Measurements from ENCODE around the gene INPP4B. TPM values are rescaled to one million over a fixed set of nuclear protein-coding genes. Genes with fewer than 3 reads are reported as not detected.
A peak's percentile ranks its signal among the peaks of the same experiment; 100 is the strongest.

Gene INPP4B
- total RNA-seq, 2 experiments from 2014 or later, result 43.7 to 44.7 TPM

GRCh38 chr4:142413485-142413884 is 432.6 kb downstream of the INPP4B start:
- DNase-seq (no peak), ATAC-seq (no peak)
- ChIA-PET POLR2A (interaction anchor here (6.6 kb wide), 1 partner anchor 9 kb away, joined by 106 read pairs; no protein-coding TSS in a partner anchor), CTCF (interaction anchor here (0.7 to 2.1 kb wide), 5 partner anchors 14 to 60 kb away, joined by 3 to 7 read pairs (median 4); no protein-coding TSS in a partner anchor)
- H3K27ac Mint-ChIP-seq, result no peak overlapping the region
- no peak overlapping the region for H3K4me3 Mint-ChIP-seq
- H3K36me3 Mint-ChIP-seq (ENCODE audit: low read depth), result peaks cover 7% of the 10 kb centered on the region
- H3K4me1 Mint-ChIP-seq (ENCODE audit: low read depth), result peaks cover 54% of the 10 kb centered on the region
- no peaks in the 10 kb centered on the region for H3K9me3 Mint-ChIP-seq (ENCODE audit: insufficient read depth)
- no peaks in the 10 kb centered on the region for H3K27me3 Mint-ChIP-seq (ENCODE audit: low read depth)

GRCh38 chr4:142411993-142412392 is 434.1 kb downstream of the INPP4B start:
- DNase-seq (no peak), ATAC-seq (no peak)
- Mint-ChIP-seq H3K36me3 (ENCODE audit: low read depth) (peaks cover 6% of the 10 kb centered on the region), H3K4me3 (no peak overlapping the region), H3K27me3 (ENCODE audit: low read depth) (no peaks in the 10 kb centered on the region), H3K4me1 (ENCODE audit: low read depth) (peaks cover 57% of the 10 kb centered on the region), H3K27ac (no peak overlapping the region), H3K9me3 (ENCODE audit: insufficient read depth) (no peaks in the 10 kb centered on the region)
- POLR2A ChIA-PET, result no interaction called here
- CTCF ChIA-PET, result interaction anchor here (13.6 kb wide), 1 partner anchor 60 kb away, joined by 157 read pairs; no protein-coding TSS in a partner anchor

- Mint-ChIP-seq H3K4me3 (no peak overlapping the region), H3K36me3 (ENCODE audit: low read depth) (peaks cover 5% of the 10 kb centered on the region), H3K4me1 (ENCODE audit: low read depth) (peaks cover 54% of the 10 kb centered on the region), H3K27me3 (ENCODE audit: low read depth) (no peaks in the 10 kb centered on the region), H3K9me3 (ENCODE audit: insufficient read depth) (no peaks in the 10 kb centered on the region), H3K27ac (no peak overlapping the region)
- ATAC-seq (no peak), DNase-seq (no peak)
- ChIA-PET POLR2A (interaction anchor here (7.7 kb wide), 1 partner anchor 8 kb away, joined by 106 read pairs; no protein-coding TSS in a partner anchor), CTCF (interaction anchor here (0.8 to 13.6 kb wide), 6 partner anchors 8 to 56 kb away, joined by 3 to 157 read pairs (median 4); no protein-coding TSS in a partner anchor)
These were observed 438.1 kb downstream of the INPP4B start for GRCh38 chr4:142408003-142408441.

- ChIA-PET POLR2A (interaction anchor here (1.2 to 7.7 kb wide), 5 partner anchors 9 to 296 kb away, joined by 6 to 106 read pairs (median 8); no protein-coding TSS in a partner anchor), CTCF (interaction anchor here (0.7 to 13.6 kb wide), 10 partner anchors 9 to 164 kb away, joined by 3 to 157 read pairs (median 4); no protein-coding TSS in a partner anchor)
- H3K27me3 Mint-ChIP-seq (ENCODE audit: low read depth), result no peaks in the 10 kb centered on the region
- peak overlapping the region; percentile 97 for H3K27ac Mint-ChIP-seq
- H3K9me3 Mint-ChIP-seq (ENCODE audit: insufficient read depth), result no peaks in the 10 kb centered on the region
- H3K4me3 Mint-ChIP-seq, result peak overlapping the region; percentile 92
- H3K4me1 Mint-ChIP-seq (ENCODE audit: low read depth), result peaks cover 58% of the 10 kb centered on the region
- ATAC-seq, result no peak
- H3K36me3 Mint-ChIP-seq (ENCODE audit: low read depth), result peaks cover 9% of the 10 kb centered on the region
- DNase-seq, result no peak
These were observed 438.5 kb downstream of the INPP4B start for GRCh38 chr4:142407596-142407995.

GRCh38 chr4:142406917-142407501 is 439.1 kb downstream of the INPP4B start:
- Mint-ChIP-seq H3K4me3 (peak overlapping the region; percentile 92), H3K27ac (peak overlapping the region; percentile 97), H3K4me1 (ENCODE audit: low read depth) (peaks cover 64% of the 10 kb centered on the region), H3K27me3 (ENCODE audit: low read depth) (no peaks in the 10 kb centered on the region), H3K9me3 (ENCODE audit: insufficient read depth) (no peaks in the 10 kb centered on the region), H3K36me3 (ENCODE audit: low read depth) (peaks cover 15% of the 10 kb centered on the region)
- ATAC-seq (peak; percentile 38), DNase-seq (peak; percentile 52)
- ChIA-PET CTCF (interaction anchor here (0.7 to 13.6 kb wide), 15 partner anchors 8 to 280 kb away, joined by 3 to 157 read pairs (median 4); no protein-coding TSS in a partner anchor), POLR2A (interaction anchor here (1.1 to 7.7 kb wide), 6 partner anchors 9 to 297 kb away, joined by 4 to 106 read pairs (median 8); no protein-coding TSS in a partner anchor)

GRCh38 chr4:142406499-142406835 is 439.6 kb downstream of the INPP4B start:
- CTCF ChIA-PET, result interaction anchor here (1.1 to 13.6 kb wide), 13 partner anchors 8 to 280 kb away, joined by 3 to 157 read pairs (median 5); no protein-coding TSS in a partner anchor

GRCh38 chr4:142405695-142406498 is 440.2 kb downstream of the INPP4B start:
- H3K36me3 Mint-ChIP-seq (ENCODE audit: low read depth), result peaks cover 23% of the 10 kb centered on the region
- peak overlapping the region; percentile 92 for H3K4me3 Mint-ChIP-seq
- CTCF ChIA-PET, result interaction anchor here (0.9 to 13.6 kb wide), 13 partner anchors 8 to 279 kb away, joined by 3 to 157 read pairs (median 4); no protein-coding TSS in a partner anchor
- no peak for DNase-seq
- peak overlapping the region; percentile 97 for H3K27ac Mint-ChIP-seq
- H3K27me3 Mint-ChIP-seq (ENCODE audit: low read depth), result no peaks in the 10 kb centered on the region
- ATAC-seq, result peak; percentile 35
- peaks cover 67% of the 10 kb centered on the region for H3K4me1 Mint-ChIP-seq (ENCODE audit: low read depth)
- POLR2A ChIA-PET, result interaction anchor here (0.7 to 7.7 kb wide), 16 partner anchors 10 to 298 kb away, joined by 3 to 106 read pairs (median 4); no protein-coding TSS in a partner anchor
- H3K9me3 Mint-ChIP-seq (ENCODE audit: insufficient read depth), result no peaks in the 10 kb centered on the region

More at GRCh38 chr4:142406499-142406835, 439.6 kb downstream of the INPP4B start:
- POLR2A ChIA-PET, result interaction anchor here (1.1 to 7.7 kb wide), 6 partner anchors 10 to 297 kb away, joined by 4 to 106 read pairs (median 8); no protein-coding TSS in a partner anchor
- no peak for DNase-seq
- Mint-ChIP-seq H3K4me1 (ENCODE audit: low read depth) (peaks cover 67% of the 10 kb centered on the region), H3K36me3 (ENCODE audit: low read depth) (peaks cover 20% of the 10 kb centered on the region), H3K9me3 (ENCODE audit: insufficient read depth) (no peaks in the 10 kb centered on the region), H3K27ac (peak overlapping the region; percentile 97), H3K27me3 (ENCODE audit: low read depth) (no peaks in the 10 kb centered on the region), H3K4me3 (peak overlapping the region; percentile 92)
- no peak for ATAC-seq

- H3K9me3 Mint-ChIP-seq (ENCODE audit: insufficient read depth), result no peaks in the 10 kb centered on the region
- H3K4me1 Mint-ChIP-seq (ENCODE audit: low read depth), result peaks cover 70% of the 10 kb centered on the region
- ChIA-PET CTCF (interaction anchor here (0.6 to 13.6 kb wide), 7 partner anchors 12 to 387 kb away, joined by 3 to 157 read pairs (median 4); no protein-coding TSS in a partner anchor), POLR2A (interaction anchor here (0.5 to 7.7 kb wide), 15 partner anchors 9 to 298 kb away, joined by 3 to 106 read pairs (median 4); no protein-coding TSS in a partner anchor)
- H3K27me3 Mint-ChIP-seq (ENCODE audit: low read depth), result no peaks in the 10 kb centered on the region
- peaks cover 28% of the 10 kb centered on the region for H3K36me3 Mint-ChIP-seq (ENCODE audit: low read depth)
- DNase-seq (peak; percentile 74), ATAC-seq (peak; percentile 66)
- peak overlapping the region; percentile 97 for H3K27ac Mint-ChIP-seq
- H3K4me3 Mint-ChIP-seq, result peak overlapping the region; percentile 92
These were observed 440.9 kb downstream of the INPP4B start for GRCh38 chr4:142405021-142405694.

GRCh38 chr4:142404191-142404611 is 441.9 kb downstream of the INPP4B start:
- ATAC-seq, result peak; percentile 4
- H3K4me1 Mint-ChIP-seq (ENCODE audit: low read depth), result peaks cover 72% of the 10 kb centered on the region
- no peaks in the 10 kb centered on the region for H3K27me3 Mint-ChIP-seq (ENCODE audit: low read depth)
- peak overlapping the region; percentile 87 for H3K27ac Mint-ChIP-seq
- ChIA-PET CTCF (interaction anchor here (2.2 to 13.6 kb wide), 2 partner anchors 12 to 52 kb away, joined by 7 to 157 read pairs; no protein-coding TSS in a partner anchor), POLR2A (interaction anchor here (0.5 to 7.7 kb wide), 4 partner anchors 12 to 299 kb away, joined by 3 to 106 read pairs (median 4); no protein-coding TSS in a partner anchor)
- peak; percentile 46 for DNase-seq
- H3K9me3 Mint-ChIP-seq (ENCODE audit: insufficient read depth), result no peaks in the 10 kb centered on the region
- peak overlapping the region; percentile 92 for H3K4me3 Mint-ChIP-seq
- H3K36me3 Mint-ChIP-seq (ENCODE audit: low read depth), result peaks cover 35% of the 10 kb centered on the region

- ATAC-seq (no peak), DNase-seq (no peak)
- ChIA-PET POLR2A (interaction anchor here (0.6 to 7.7 kb wide), 4 partner anchors 14 to 47 kb away, joined by 4 to 106 read pairs (median 5); no protein-coding TSS in a partner anchor), CTCF (interaction anchor here (0.7 to 13.6 kb wide), 7 partner anchors 14 to 50 kb away, joined by 3 to 157 read pairs (median 4); no protein-coding TSS in a partner anchor)
- Mint-ChIP-seq H3K27me3 (ENCODE audit: low read depth) (no peaks in the 10 kb centered on the region), H3K4me1 (ENCODE audit: low read depth) (peaks cover 67% of the 10 kb centered on the region), H3K36me3 (ENCODE audit: low read depth) (peaks cover 39% of the 10 kb centered on the region), H3K9me3 (ENCODE audit: insufficient read depth) (no peaks in the 10 kb centered on the region), H3K27ac (peak overlapping the region; percentile 79), H3K4me3 (peak overlapping the region; percentile 81)
These were observed 443.2 kb downstream of the INPP4B start for GRCh38 chr4:142402900-142403299.
